Cardiac muscle cell (in vitro differentiated cells and primary cell): ENCODE measurements around the gene VWA2. TPM values are rescaled to one million over a fixed set of nuclear protein-coding genes. Genes with fewer than 3 reads are reported as not detected.
"Not testable (repeated sequence)": the region's sequence is repeated elsewhere in the genome, so short reads cannot be mapped to it uniquely, and the experiment has no call there.

Experiments
- DNase-seq, 2 donors: peaks; one replicate each; pipeline versions ENCODE4 v3.0.0 to v3.0.0-alpha.2; 2010 to 2017; ENCODE audit warnings: low read depth in 1 of 2, low spot score in 1 of 2
- H3K27ac ChIP-seq: fragments of 200-600 bp; sonication (generic); 2 replicates; pipeline ENCODE4 v1.5.1; 2016
- H3K27me3 ChIP-seq: fragments of 200-600 bp; sonication (generic); 2 replicates; pipeline ENCODE4 v1.6.0; 2016; ENCODE audit warnings: control low read depth
- H3K36me3 ChIP-seq: fragments of 200-600 bp; sonication (generic); 2 replicates; pipeline ENCODE4 v1.5.1; 2016; ENCODE audit warnings: control low read depth
- H3K4me1 ChIP-seq: fragments of 200-600 bp; sonication (generic); 2 replicates; pipeline ENCODE4 v1.8.1; 2017; ENCODE audit warnings: low read depth, mild to moderate bottlenecking, mixed run types
- H3K4me3 ChIP-seq: fragments of 200-600 bp; sonication (generic); 2 replicates; pipeline ENCODE4 v1.5.1; 2016; ENCODE audit warnings: mild to moderate bottlenecking
- H3K9me3 ChIP-seq: fragments of 200-600 bp; sonication (generic); 2 replicates; pipeline ENCODE4 v1.5.1; 2017; ENCODE audit warnings: low read depth, mild to moderate bottlenecking, control low read depth
- polyA plus RNA-seq: library from polyadenylated mRNA; unstranded; fragments of >200 nt; fragmentation: Nextera tagmentation; extraction: Ambion mirVana; gene quantifications from 2 replicates; pipeline ENCODE4 v1.2.1, GENCODE V29; 2016
- total RNA-seq: library from RNA; depleted of rRNA; stranded (reverse); fragments of >200 nt; gene quantifications from 2 replicates; pipeline ENCODE4 v1.2.3, GENCODE V29; 2016
- TF ChIP-seq, protein P1 (sequence below): IDR thresholded peaks from 2 replicates; pipeline ENCODE4 v1.5.1; 2012; ENCODE audit warnings: low read depth, mild to moderate bottlenecking, low read length

Gene VWA2
- total and polyA plus RNA-seq, 2 experiments from 2014 or later = not detected

DNA sequence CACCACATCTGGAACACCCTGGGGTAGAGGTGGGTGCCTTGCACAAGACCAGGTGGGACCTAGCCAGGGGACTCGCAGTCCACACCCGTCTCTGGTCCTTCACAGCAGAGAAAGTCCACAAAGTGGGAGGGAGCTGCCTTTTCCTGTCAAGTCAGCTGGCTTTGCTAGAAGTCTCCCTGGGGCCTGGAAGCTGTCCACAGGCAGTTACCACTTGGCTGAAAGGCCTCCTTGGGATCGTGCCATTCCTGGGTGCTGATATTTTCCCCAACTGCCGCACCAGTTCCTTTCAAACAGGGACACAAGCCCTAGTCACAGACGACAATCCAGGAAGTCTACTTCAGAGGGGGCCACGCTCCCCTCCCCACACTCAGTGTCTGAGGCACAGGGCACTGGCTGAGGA is 89.8 kb downstream of the VWA2 start:
- Histone ChIP-seq H3K4me3 (no peak overlapping the region), H3K27ac (no peak overlapping the region)
- TF ChIP-seq, protein P1, sequence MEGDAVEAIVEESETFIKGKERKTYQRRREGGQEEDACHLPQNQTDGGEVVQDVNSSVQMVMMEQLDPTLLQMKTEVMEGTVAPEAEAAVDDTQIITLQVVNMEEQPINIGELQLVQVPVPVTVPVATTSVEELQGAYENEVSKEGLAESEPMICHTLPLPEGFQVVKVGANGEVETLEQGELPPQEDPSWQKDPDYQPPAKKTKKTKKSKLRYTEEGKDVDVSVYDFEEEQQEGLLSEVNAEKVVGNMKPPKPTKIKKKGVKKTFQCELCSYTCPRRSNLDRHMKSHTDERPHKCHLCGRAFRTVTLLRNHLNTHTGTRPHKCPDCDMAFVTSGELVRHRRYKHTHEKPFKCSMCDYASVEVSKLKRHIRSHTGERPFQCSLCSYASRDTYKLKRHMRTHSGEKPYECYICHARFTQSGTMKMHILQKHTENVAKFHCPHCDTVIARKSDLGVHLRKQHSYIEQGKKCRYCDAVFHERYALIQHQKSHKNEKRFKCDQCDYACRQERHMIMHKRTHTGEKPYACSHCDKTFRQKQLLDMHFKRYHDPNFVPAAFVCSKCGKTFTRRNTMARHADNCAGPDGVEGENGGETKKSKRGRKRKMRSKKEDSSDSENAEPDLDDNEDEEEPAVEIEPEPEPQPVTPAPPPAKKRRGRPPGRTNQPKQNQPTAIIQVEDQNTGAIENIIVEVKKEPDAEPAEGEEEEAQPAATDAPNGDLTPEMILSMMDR = no peak

DNA sequence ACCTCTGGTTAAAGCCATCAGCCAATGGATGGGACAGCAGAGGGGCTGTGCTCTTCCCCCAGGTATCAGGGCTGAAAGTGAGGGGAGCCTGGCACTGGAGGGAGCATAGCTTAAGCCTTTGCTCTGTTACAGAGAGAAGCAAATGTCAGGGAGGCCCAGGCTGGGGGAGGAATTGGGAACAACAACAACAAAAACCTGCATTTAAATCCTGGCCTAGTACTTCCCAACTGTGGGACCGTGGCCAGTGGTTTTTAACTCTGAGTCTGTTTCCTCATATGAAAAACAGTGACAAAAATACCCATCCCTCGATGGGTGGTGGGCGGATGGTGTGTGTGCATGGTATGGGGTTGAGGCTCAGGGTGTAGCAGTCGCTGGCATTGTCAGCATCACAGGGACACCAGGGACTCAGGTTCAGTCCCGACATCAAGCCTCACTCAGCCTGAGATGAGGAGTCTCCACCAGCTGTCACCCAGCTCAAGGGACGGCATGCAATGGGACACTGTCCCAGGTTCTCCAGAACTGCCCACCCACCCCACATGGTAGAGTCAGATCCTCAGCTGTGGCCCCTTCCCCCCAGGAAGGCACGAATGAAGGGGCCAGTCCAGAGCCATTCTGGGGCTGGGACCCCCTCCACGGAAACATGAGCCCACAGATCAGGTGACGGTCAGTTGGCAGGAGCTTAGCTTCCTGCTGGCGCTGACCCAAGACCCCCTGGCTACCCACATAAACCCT is 90.7 kb downstream of the VWA2 start:
- H3K27me3 ChIP-seq = no peaks in the 10 kb centered on the region
- H3K27ac ChIP-seq = no peak overlapping the region
- no peaks in the 10 kb centered on the region for H3K4me1 ChIP-seq
- no peak for DNase-seq
- H3K36me3 ChIP-seq = no peaks in the 10 kb centered on the region
- TF ChIP-seq, protein P1 = no peak
- H3K4me3 ChIP-seq = no peak overlapping the region
- no peaks in the 10 kb centered on the region for H3K9me3 ChIP-seq

More for the DNA sequence above, 89.8 kb downstream of the VWA2 start:
- no peaks in the 10 kb centered on the region for H3K27me3 ChIP-seq
- no peaks in the 10 kb centered on the region for H3K36me3 ChIP-seq
- no peaks in the 10 kb centered on the region for H3K4me1 ChIP-seq
- H3K9me3 ChIP-seq = no peaks in the 10 kb centered on the region
- peak in 1 of 2 donors; percentile 51 for DNase-seq

DNA sequence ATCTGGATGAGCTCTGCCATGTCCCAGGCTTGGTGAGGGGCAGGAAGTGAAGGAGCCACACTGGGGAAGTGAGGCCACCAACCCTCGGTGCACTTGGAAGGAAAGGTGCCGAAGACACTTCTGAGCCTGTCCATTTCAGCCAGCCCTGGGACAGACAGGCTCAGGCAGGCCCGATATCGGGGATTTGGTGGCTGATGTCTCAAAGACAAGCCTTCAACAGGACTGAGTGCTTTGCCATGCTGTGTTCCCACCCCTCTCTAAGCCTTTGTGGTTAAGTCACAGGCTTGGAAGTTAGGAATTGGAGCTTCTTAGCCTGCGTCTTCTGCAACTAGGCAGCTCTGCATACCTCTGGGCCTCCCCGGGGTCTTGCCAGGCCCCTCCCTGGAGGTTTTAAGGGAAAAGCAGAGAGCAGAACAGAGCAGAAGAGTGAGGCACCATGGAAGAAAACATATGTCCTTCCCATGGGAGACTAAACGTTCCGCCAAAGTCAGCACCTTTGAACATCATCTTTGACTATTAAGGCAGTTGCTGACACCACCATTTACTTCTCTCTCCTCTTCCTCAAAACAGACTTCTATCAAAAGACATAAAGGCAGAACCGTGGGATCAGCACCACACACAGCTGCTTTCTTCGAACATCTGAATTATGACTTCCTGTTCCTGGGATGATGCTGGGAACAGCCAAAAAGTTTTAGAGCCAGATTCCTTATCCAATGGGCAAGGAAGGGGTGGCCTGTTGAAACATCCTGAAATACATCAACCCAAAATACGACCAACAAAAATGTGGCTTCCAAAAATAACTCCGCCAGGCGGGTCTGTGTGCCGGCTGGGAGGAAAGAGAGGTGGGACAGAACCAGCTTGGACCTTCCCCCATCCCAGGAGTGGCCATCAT is 93.5 kb downstream of the VWA2 start:
- no peaks in the 10 kb centered on the region for H3K4me1 ChIP-seq
- TF ChIP-seq, protein P1 = no peak

GRCh38 chr10:114333441-114333840 is 94.4 kb downstream of the VWA2 start:
- H3K27me3 ChIP-seq, H3K27ac ChIP-seq: not testable (repeated sequence)

More for the DNA sequence above, 93.5 kb downstream of the VWA2 start:
- Histone ChIP-seq H3K27ac (no peak overlapping the region), H3K36me3 (no peaks in the 10 kb centered on the region), H3K27me3 (no peaks in the 10 kb centered on the region), H3K4me3 (no peak overlapping the region), H3K9me3 (no peaks in the 10 kb centered on the region)
- no peak for DNase-seq

GRCh38 chr10:114334301-114334700 is 95.2 kb downstream of the VWA2 start:
- H3K9me3 ChIP-seq = no peaks in the 10 kb centered on the region
- H3K4me1 ChIP-seq = no peaks in the 10 kb centered on the region
- H3K27ac ChIP-seq = no peak overlapping the region
- peak in 1 of 2 donors; percentile 47 for DNase-seq
- H3K36me3 ChIP-seq = no peaks in the 10 kb centered on the region
- TF ChIP-seq, protein P1 = no peak
- no peaks in the 10 kb centered on the region for H3K27me3 ChIP-seq
- no peak overlapping the region for H3K4me3 ChIP-seq

More at GRCh38 chr10:114333441-114333840, 94.4 kb downstream of the VWA2 start:
- H3K9me3 ChIP-seq, H3K4me3 ChIP-seq, DNase-seq, H3K36me3 ChIP-seq, H3K4me1 ChIP-seq: not testable (repeated sequence)

DNA sequence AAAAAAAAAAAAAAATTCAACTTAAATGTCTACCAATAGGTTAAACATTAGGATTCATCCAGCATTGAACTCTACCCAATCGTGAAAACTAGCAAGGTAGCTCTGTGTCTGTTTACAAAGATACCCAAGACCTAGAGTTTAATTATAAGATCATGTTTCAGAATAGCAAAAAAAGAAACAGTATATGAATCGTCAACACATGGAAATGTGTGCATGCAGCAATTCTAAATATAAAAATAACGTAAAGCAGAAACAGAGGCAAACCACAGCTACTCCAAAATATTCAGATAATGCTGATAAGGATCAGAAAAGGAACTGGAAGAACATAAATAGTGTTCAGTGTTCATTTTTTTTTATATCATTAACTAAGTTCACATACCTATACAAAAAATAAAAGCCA is 96.6 kb downstream of the VWA2 start:
- H3K4me1 ChIP-seq = no peaks in the 10 kb centered on the region
- no peaks in the 10 kb centered on the region for H3K9me3 ChIP-seq
- no peaks in the 10 kb centered on the region for H3K27me3 ChIP-seq
- H3K4me3 ChIP-seq = no peak overlapping the region
- TF ChIP-seq, protein P1 = no peak
- no peak overlapping the region for H3K27ac ChIP-seq
- DNase-seq = no peak
- H3K36me3 ChIP-seq = no peaks in the 10 kb centered on the region
